Keratinocyte (primary cell): ENCODE results near the gene ZFPM1. TPM values are rescaled to one million over a fixed set of nuclear protein-coding genes. Genes with fewer than 3 reads are reported as not detected.

Experiments
- DNase-seq: peaks from one replicate; pipeline ENCODE4 v3.0.0-alpha.2; 2011; ENCODE audit warnings: low read depth, missing footprints, low spot score
- FAIRE-seq: peaks from 2 replicates; lab custom pipeline; 2011; peaks lifted over from hg19 to GRCh38; lab: Jason Lieb, UNC
- H2AFZ ChIP-seq: 2 replicates; pipeline ENCODE4 v1.6.0; 2012; ENCODE audit warnings: low read length, control low read depth, inconsistent platforms; ENCODE audit not compliant: control insufficient read depth
- H3K27ac ChIP-seq: 2 replicates; pipeline ENCODE4 v1.5.1; 2011; ENCODE audit warnings: low read length; ENCODE audit not compliant: control insufficient read depth, insufficient read depth
- H3K27me3 ChIP-seq: 3 replicates; pipeline ENCODE4 v1.6.0; 2011; ENCODE audit warnings: low read length; ENCODE audit not compliant: control insufficient read depth, insufficient read depth; ENCODE audit errors: extremely low read depth
- H3K36me3 ChIP-seq, 2 experiments: 2 replicates in 1 of 2; 3 replicates in 1 of 2; pipeline ENCODE4 v1.5.1; 2011; ENCODE audit warnings: low read length in 2 of 2, mild to moderate bottlenecking in 1 of 2; ENCODE audit not compliant: control insufficient read depth in 2 of 2, insufficient read depth in 2 of 2; ENCODE audit errors: extremely low read depth in 1 of 2
- H3K4me1 ChIP-seq: 3 replicates; pipeline ENCODE4 v1.5.1; 2011; ENCODE audit warnings: low read length; ENCODE audit not compliant: control insufficient read depth, insufficient read depth; ENCODE audit errors: extremely low read depth
- H3K4me2 ChIP-seq: 3 replicates; pipeline ENCODE4 v1.6.0; 2011; ENCODE audit warnings: low read depth, low read length; ENCODE audit not compliant: control insufficient read depth, insufficient read depth; ENCODE audit errors: extremely low read depth
- H3K4me3 ChIP-seq, 3 experiments: fragments of 200-600 bp in 1 of 3; sonication (generic) in 1 of 3; 2 replicates in 2 of 3; 3 replicates in 1 of 3; pipeline ENCODE4 v1.5.1; 2011 to 2016; ENCODE audit warnings: low read length in 3 of 3, mild to moderate bottlenecking in 3 of 3, control low read depth in 2 of 3, inconsistent platforms in 1 of 3, low read depth in 1 of 3, mixed read lengths in 1 of 3, mixed run types in 1 of 3, moderate library complexity in 1 of 3; ENCODE audit not compliant: control insufficient read depth in 2 of 3, insufficient read depth in 2 of 3; ENCODE audit errors: extremely low read depth in 1 of 3
- H3K79me2 ChIP-seq: 2 replicates; pipeline ENCODE4 v1.6.0; 2012; ENCODE audit warnings: low read length; ENCODE audit not compliant: control insufficient read depth, insufficient read depth
- H3K9ac ChIP-seq: 3 replicates; pipeline ENCODE4 v1.6.0; 2011; ENCODE audit warnings: low read length; ENCODE audit not compliant: control insufficient read depth, insufficient read depth; ENCODE audit errors: extremely low read depth
- H3K9me1 ChIP-seq: 3 replicates; pipeline ENCODE4 v1.6.0; 2011; ENCODE audit warnings: low read length; ENCODE audit not compliant: control insufficient read depth, insufficient read depth; ENCODE audit errors: extremely low read depth
- H3K9me3 ChIP-seq: 2 replicates; pipeline ENCODE4 v1.5.1; 2012; ENCODE audit warnings: low read depth, low read length; ENCODE audit not compliant: control insufficient read depth
- H4K20me1 ChIP-seq: 3 replicates; pipeline ENCODE4 v1.6.0; 2011; ENCODE audit warnings: low read length; ENCODE audit not compliant: control insufficient read depth, insufficient read depth; ENCODE audit errors: extremely low read depth
- EZH2 ChIP-seq: IDR thresholded peaks from one replicate; pipeline ENCODE4 v1.6.1; 2012; ENCODE audit warnings: inconsistent platforms, mild to moderate bottlenecking, low read length, moderate library complexity
- dilution Hi-C: fragments of 300-500 bp; cut with MboI; formaldehyde crosslinking; loops from one replicate; pipeline ENCODE4 v1.7.0; 2020; ENCODE audit warnings: low sequenced_read_pairs; ENCODE audit not compliant: extremely low pct_ligation_motif_present
- polyA plus RNA-seq, 5 experiments: library from polyadenylated mRNA; depleted of rRNA in 3 of 5; stranded (reverse) in 3 of 5; stranded (forward) in 1 of 5; unstranded in 1 of 5; fragments of >200 nt; gene quantifications; 1 replicate in 1 of 5; 2 replicates in 3 of 5; 3 replicates in 1 of 5; pipeline versions ENCODE4 v1.2.1 to v1.2.3, GENCODE V29; 2011 to 2012; ENCODE audit warnings: missing spikeins in 2 of 5, low read depth in 1 of 5, low replicate concordance in 1 of 5
- TF ChIP-seq, protein P1 (sequence below), 3 experiments: IDR thresholded peaks in 1 of 3; conservative IDR thresholded peaks in 1 of 3; optimal IDR thresholded peaks in 1 of 3; 2 replicates in 2 of 3; 3 replicates in 1 of 3; pipeline versions ENCODE3 to v1.5.1; 2011; ENCODE audit warnings: low read length in 3 of 3, mild to moderate bottlenecking in 3 of 3, moderate library complexity in 2 of 3, control low read depth in 1 of 3, inconsistent platforms in 1 of 3; ENCODE audit not compliant: insufficient read depth in 2 of 3; ENCODE audit errors: extremely low read depth in 1 of 3

The ZFPM1 gene
- polyA plus RNA-seq, 1 donor (not counting 4 experiments of a cell fraction or from before 2014, with no cell fraction given): 0.42 TPM

DNA sequence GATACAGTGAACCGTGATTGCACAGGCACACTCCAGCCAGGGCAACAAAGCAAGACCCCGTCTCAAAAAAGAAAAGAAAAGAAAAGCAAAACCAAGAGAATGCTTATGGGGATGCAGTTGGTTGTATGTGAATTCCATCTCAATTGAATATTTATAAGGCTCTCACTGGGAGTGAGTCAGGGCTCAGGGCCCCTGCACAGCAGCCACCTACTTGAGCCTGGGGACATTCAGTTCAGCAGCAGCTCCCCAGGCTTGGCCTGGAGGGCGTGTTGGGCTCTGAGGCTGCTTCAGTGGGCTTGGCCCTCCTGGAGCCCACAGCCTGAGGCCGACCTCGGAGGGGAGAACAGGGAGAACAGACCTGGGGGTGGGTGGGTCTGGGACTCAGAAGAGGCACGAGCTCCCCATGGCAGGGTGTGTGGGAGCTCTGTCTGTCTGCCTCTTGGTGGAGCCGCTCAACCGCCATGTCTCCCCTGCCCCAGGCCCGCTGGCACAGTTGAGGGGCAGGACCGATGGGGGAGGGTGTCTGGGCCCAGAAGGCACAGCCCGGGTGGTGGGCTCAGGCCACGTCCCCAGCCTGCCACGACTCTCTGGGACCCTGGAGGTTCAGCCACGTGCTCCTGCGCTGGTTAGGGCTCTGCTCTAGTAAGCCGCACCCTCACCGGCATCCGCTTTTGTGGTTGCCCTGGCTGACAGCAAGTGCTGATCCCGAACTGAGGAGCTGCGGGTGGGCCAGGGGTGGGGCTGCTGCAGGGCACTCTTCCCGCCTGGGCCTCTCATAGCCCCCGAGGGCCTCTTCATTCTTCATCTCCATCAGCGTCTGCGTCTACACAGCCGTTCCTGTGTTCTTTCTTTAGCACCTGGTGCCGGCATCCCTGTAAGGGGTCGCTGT is 24.8 kb downstream of the ZFPM1 start:
- dilution Hi-C loops: no loop called here
- H3K9ac ChIP-seq: no peak overlapping the region
- no peaks in the 10 kb centered on the region for H3K27me3 ChIP-seq
- H3K4me1 ChIP-seq: no peaks in the 10 kb centered on the region
- FAIRE-seq: no peak
- H3K4me3 ChIP-seq: no peak overlapping the region
- no peak for TF ChIP-seq EZH2
- TF ChIP-seq, protein P1, sequence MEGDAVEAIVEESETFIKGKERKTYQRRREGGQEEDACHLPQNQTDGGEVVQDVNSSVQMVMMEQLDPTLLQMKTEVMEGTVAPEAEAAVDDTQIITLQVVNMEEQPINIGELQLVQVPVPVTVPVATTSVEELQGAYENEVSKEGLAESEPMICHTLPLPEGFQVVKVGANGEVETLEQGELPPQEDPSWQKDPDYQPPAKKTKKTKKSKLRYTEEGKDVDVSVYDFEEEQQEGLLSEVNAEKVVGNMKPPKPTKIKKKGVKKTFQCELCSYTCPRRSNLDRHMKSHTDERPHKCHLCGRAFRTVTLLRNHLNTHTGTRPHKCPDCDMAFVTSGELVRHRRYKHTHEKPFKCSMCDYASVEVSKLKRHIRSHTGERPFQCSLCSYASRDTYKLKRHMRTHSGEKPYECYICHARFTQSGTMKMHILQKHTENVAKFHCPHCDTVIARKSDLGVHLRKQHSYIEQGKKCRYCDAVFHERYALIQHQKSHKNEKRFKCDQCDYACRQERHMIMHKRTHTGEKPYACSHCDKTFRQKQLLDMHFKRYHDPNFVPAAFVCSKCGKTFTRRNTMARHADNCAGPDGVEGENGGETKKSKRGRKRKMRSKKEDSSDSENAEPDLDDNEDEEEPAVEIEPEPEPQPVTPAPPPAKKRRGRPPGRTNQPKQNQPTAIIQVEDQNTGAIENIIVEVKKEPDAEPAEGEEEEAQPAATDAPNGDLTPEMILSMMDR (optimal IDR thresholded peaks at IDR 0.05 in 1 of 3, IDR thresholded peaks at IDR 0.05 in 1 of 3, conservative IDR thresholded peaks at IDR 0.05 in 1 of 3; ENCODE audit: extremely low read depth in 1 of 3, insufficient read depth in 2 of 3, low read length in 3 of 3): no peak
- no peaks in the 10 kb centered on the region for H4K20me1 ChIP-seq
- no peaks in the 10 kb centered on the region for H3K9me3 ChIP-seq
- H3K4me2 ChIP-seq: no peak overlapping the region
- no peak overlapping the region for H3K27ac ChIP-seq
- no peaks in the 10 kb centered on the region for H3K36me3 ChIP-seq
- H3K79me2 ChIP-seq: peaks cover 1% of the 10 kb centered on the region
- H2AFZ ChIP-seq: no peak overlapping the region
- DNase-seq: no peak
- no peaks in the 10 kb centered on the region for H3K9me1 ChIP-seq

DNA sequence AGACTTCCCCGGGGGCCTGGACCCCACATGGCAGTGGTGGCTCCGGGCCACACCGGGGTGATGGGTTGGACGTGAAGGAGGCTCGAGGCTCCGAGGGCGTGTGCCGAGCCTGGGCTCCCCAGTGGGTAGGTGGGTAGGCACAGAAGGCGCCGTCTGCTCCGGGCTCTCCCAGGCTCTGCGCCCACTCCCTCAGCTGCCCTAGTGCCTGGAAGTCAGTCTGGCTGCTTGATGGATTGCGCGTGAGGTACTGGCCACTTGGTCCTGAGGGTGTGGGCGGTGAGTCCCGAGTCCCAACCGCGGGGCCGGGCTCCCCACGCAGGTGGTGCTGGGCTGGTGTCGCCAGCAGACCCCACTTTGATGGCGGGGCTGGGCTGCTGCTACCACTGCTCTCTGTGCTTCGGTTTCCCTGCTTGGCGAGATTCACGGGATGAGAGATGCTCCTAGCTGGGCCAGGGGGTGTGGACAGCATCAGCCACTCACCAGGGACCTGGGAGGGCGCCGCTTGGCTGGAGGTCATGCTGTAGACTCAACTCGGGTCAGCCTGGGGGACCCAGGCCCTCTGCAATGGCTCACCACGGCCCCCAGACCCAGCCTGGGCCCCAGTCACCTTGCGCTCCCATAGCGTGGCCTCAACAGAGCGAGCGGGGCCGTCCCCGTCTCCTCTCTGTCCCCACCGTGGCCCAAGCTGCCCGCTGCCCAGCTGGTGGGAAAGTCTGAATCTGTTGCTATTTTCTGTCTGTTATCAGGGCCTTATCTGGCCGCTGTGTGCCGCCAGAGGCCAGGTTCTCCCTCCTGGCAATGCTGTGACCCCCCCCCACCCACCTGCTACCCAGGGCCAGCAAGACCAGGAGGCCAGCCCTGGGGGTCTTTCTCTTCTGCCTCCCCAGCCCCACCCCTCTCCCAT is 26.1 kb downstream of the ZFPM1 start:
- H3K36me3 ChIP-seq: no peaks in the 10 kb centered on the region
- no peaks in the 10 kb centered on the region for H3K9me3 ChIP-seq
- no peak overlapping the region for H3K4me3 ChIP-seq
- H3K79me2 ChIP-seq: peaks cover 3% of the 10 kb centered on the region
- H3K27ac ChIP-seq: no peak overlapping the region
- no peaks in the 10 kb centered on the region for H3K27me3 ChIP-seq
- no peak overlapping the region for H3K4me2 ChIP-seq
- no peaks in the 10 kb centered on the region for H3K9me1 ChIP-seq
- H2AFZ ChIP-seq: no peak overlapping the region
- DNase-seq: no peak
- TF ChIP-seq, protein P1 (optimal IDR thresholded peaks at IDR 0.05 in 1 of 3, IDR thresholded peaks at IDR 0.05 in 1 of 3, conservative IDR thresholded peaks at IDR 0.05 in 1 of 3; ENCODE audit: extremely low read depth in 1 of 3, insufficient read depth in 2 of 3, low read length in 3 of 3): no peak
- TF ChIP-seq EZH2: no peak
- no peak overlapping the region for H3K9ac ChIP-seq
- FAIRE-seq: no peak
- H3K4me1 ChIP-seq: no peaks in the 10 kb centered on the region
- no peaks in the 10 kb centered on the region for H4K20me1 ChIP-seq
- dilution Hi-C loops: no loop called here
